GM18520 (cell line): ENCODE results near the gene KTN1.

Experiments used
- ATAC-seq: cut with Tn5 transposase; IDR thresholded peaks from one replicate; pipeline ENCODE4 v1.9.1; 2021; ENCODE audit not compliant: unreplicated experiment

KTN1 gene, protein sequence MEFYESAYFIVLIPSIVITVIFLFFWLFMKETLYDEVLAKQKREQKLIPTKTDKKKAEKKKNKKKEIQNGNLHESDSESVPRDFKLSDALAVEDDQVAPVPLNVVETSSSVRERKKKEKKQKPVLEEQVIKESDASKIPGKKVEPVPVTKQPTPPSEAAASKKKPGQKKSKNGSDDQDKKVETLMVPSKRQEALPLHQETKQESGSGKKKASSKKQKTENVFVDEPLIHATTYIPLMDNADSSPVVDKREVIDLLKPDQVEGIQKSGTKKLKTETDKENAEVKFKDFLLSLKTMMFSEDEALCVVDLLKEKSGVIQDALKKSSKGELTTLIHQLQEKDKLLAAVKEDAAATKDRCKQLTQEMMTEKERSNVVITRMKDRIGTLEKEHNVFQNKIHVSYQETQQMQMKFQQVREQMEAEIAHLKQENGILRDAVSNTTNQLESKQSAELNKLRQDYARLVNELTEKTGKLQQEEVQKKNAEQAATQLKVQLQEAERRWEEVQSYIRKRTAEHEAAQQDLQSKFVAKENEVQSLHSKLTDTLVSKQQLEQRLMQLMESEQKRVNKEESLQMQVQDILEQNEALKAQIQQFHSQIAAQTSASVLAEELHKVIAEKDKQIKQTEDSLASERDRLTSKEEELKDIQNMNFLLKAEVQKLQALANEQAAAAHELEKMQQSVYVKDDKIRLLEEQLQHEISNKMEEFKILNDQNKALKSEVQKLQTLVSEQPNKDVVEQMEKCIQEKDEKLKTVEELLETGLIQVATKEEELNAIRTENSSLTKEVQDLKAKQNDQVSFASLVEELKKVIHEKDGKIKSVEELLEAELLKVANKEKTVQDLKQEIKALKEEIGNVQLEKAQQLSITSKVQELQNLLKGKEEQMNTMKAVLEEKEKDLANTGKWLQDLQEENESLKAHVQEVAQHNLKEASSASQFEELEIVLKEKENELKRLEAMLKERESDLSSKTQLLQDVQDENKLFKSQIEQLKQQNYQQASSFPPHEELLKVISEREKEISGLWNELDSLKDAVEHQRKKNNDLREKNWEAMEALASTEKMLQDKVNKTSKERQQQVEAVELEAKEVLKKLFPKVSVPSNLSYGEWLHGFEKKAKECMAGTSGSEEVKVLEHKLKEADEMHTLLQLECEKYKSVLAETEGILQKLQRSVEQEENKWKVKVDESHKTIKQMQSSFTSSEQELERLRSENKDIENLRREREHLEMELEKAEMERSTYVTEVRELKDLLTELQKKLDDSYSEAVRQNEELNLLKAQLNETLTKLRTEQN (N-terminal part only)

DNA sequence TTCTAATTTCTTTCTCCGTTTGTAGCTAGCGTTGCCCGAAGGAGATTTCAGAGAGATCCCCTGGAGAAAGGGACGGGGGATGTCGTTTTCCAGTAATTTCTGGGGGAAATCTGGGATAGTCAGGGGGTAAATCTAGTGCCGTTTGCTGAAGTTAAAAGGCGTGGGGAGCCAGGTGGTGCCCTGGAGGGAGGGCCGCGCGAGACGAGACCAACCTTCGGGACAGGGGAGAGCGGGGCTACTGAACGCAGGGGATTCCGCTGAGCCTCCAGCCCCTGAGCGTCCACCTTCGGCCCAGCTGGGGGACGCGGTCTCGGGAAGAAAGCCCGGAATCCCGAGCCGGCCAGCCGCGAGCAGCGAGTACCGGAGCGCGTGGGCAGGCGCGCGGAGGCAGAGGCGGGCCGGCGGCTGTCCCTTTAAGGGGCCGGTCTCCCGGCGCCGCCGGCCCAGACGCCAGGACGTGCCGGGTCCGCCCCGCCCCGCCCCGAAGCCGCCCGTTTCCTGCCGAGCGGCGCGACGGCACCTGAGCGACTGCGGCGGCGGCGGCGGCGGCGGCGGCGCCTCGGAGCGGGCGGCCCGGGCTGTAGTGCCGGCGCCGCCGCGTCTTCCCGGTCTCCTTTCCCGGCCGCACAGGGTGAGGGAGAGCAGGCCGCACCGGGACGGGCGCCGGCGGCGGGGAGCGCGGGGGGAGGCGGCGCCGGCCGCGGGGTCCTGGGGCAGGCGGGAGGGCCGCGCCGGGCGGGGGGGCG is at the start of gene KTN1:
KTN1 (plus strand) TSS at position 484 of the 746 bp plus-strand sequence. CDS start 31,842 bp downstream, outside the sequence.
- peak; percentile 69 for ATAC-seq

DNA sequence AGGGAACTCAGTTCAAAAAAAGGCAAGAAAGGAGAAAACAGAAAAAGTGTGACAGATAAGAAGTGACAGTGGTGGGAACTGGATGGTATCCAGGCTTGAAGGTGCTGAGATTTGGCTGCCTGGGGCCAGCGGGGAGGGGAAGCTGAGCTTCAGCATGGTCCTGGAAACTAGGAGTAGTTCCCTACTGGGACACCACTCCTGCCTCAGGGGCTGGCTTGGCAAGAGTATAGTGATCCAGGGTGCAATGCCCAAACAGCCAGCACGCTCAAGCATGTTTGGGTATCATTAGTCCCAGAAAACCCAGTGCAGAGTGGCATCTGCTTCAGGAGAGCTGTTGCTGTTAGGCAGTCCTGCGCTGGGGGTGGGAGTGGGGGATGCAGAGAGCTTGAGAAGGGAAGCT is 49.5 kb upstream of the KTN1 start:
- ATAC-seq: no peak

DNA sequence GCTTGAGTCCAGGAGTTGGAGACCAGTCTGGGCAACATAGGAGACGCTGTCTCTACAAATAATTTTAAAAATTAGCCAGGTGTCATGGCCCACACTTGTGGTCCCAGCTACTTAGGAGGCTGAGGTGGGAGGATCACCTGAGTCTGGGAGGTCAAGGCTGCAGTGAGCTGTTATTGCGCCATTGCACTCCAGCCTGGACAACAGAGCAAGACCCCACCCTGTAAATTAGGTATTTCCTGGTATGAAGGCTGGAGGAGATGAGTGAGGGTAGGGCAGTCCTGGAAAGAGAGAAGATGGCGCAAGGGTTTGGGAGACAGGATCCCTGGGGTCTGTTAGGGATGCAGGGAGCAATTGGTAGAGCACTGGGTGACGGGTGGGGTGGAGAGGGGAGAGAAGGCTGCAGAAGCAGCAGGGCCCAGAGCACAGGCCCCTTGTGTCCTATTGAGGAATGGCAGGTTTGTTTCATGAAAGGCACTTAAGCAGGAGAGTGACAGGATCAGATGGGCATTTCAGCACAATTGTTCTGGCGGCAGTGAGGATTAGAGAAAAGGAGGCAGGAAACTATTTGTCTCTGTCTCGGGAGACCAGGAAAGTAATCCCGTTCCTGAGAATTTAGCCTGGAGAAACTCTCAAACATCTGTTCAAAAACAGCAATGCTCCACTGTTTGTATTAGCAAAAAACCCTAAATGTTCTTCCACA is 47.2 kb upstream of the KTN1 start:
- no peak for ATAC-seq

DNA sequence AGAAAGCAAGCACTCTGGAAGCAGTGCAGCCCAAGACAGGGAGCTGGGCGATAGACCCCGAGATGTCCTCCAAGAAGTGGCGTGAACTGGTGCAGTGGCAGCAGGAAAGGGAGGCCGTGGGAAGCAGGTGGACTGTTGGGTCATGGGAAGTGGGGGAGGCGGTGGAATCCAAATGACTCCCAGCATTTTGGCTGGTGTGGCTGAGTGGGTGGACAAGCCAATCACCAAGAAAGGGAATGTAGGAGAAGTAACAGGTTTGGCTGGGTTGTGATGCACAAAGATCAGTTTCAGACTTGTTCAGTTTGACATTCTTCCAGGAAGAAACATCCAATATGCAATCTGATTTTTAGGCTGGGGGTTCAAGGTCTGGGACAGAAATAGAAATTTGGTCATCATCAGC is 46.0 kb upstream of the KTN1 start:
- no peak for ATAC-seq

DNA sequence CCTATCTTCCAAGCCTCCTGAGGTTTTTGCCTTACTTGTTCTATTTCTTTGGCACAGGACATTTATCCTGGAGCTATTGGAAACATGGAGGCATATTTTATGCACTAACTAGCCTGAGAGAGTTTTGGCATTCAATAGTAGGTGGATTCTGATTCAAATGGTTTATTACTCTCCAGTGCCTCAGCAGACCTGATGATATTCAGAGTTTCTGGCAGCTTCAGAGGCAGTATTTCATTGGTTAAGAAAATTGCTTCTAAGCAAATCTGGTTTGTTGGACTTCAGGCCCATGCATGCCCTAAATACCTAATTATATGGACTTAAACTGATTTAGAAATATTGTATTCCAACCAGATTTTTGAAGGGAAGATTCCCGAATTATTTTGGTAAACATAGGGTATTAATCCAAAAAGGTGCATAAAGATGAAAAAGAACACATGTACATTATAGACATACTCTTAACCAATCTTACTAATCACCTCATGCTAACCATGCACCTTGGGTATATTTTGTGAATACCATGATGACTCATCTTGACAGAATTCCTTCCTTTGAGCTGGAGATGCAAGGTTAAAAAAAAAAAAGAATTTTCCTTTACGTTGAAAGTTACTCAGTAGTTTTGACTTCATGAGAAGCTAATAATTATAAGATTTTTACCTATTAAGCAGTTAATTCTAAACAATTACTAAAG is 44.3 kb upstream of the KTN1 start:
- no peak for ATAC-seq

DNA sequence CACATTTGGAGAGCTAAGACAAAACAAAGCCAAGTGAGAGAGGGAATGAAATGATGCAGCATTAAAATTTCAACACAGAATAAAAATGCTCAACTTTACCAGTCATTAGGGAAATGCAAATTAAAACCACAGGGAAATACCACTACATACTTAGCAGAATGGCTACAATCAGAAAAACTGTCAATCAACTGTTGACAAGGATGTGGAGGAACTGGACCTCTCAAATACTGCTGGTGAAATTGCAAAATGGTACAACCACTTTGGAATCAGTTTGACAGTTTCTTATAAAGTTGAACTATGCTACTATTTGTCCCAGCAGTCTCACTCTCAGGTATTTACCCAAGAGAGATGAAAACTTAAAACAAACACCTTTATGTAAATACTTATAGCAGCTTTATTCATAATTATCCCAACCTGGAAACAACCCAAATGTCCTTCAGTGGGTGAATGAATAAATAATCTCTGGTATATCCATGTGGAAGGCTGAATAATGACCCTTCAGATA is 43.8 kb upstream of the KTN1 start:
- ATAC-seq: no peak

DNA sequence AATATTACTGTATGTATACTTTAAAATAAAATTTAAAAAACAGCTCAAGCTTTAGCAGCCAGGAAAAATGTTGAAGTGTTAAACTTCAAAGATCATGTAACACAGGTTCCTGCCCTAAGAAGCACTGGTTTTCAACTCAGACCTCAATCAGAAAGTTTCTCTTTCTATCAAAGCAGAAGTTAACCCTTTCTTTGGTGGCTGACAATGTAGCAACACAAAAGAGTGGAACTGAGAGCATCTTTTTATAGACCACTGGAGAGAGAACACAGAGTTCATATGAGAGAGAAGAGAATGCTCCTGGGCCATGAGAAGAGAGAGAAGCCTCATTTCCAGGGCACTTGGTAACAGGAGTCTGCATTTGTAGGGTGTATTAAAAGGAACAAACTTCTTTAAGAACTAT is 42.2 kb upstream of the KTN1 start:
- ATAC-seq: no peak

DNA sequence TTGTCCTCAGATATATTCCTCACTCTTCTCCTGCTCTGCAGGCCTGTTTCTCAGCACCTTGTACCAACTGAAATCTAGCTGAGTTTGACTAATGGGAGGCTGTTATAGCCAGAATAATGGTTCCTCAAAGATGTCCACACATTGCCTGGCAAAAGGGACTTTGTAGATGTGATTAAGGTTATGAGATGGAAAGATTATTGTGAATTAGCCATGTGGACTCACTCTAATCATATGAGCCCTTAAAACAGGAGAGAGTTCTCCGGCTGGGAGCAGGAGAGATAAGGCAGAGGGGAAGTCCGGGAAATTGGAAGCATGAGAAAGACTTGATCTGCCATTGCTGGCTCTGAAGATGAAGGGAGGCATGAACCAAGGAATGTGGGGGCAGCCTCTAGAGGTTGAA is 40.0 kb upstream of the KTN1 start:
- ATAC-seq: no peak

DNA sequence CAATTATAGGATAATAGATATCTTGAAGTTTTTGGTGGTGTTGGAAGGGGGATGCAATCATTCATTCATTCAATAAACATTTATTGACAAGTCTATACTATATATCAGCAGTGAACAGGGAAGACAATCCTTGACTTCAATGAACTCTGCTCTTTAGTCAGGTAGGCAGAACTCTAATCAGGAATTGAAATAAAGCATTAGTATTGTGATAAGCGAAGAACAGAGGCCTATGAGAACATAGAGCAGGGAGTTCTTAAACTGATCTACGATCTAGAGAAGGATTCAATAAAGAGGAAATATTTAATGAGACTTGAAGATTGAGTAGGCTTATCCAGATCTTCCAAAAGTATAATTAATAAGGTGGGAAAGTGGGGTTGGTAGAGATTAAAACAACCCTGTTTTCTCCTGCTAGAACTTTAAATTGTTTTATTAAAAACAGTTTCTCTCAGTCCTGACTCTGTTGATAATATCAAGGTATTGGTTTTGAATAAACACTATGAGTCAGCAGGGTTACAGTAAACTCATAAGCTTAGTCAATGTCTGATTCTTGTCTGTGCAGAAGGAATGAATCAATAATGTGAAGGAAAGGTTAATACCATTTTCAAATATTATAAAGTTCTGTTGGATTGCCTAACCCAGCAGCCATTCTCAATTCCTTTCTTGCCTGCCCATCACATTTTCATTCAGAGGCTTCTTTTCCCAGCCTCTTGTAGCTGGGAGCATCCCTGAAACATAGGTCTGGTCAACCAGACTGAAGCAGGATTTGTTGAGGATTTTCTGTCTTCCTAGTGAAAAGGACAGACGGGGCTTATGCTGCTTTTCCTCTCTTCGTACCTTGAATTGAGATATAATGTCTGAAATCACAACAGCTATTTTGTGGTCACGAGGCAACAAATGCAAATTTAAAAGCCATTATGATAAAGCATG is 38.9 kb upstream of the KTN1 start:
- no peak for ATAC-seq

DNA sequence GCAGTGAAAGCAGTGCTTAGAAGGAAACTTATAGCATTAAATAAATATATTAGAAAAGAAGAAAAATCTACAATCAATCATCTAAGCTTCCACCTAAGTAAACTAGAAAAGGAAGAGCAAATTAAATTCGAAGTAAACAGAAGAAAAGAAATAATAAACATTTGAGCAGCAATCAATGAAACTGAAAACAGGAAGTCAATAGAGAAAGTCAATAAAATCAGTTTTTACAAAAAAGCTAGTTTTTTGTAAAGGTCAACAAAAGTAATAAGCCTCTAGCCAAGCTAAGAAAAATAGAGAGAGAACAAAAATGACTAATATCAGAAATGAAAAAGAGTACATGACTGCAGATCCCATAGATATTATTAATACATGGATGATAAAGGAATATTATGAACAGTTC is 34.2 kb upstream of the KTN1 start:
- no peak for ATAC-seq

DNA sequence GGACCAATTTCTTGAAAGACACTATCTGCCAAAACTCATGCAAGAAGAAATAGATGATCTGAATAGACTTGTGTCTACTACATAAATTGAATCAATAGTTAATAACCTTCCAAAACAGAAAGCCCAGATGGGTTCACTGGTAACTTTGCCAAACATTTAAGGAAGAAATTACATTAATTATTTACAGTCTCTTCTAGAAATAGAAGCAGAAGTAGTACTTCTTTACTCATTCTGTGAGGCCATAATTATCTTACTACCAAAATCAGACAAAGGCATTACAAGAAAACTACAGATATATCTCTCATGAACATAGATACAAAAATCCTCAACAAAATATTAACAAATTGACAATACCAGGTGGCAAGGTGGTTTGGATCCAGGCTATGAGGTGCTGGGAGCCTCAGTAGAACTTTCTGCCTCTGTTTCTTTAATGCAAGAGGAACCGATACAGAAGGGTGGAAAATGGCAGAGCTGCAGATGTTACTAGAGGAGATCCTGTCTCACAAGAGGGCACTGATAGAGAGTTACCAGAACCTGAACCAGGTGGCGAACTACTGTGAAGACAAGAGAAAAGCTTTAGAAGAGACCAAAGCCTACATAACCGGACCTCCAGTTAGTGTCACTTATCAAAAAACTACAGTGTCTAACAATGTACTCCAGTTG is 33.7 kb upstream of the KTN1 start:
- no peak for ATAC-seq

DNA sequence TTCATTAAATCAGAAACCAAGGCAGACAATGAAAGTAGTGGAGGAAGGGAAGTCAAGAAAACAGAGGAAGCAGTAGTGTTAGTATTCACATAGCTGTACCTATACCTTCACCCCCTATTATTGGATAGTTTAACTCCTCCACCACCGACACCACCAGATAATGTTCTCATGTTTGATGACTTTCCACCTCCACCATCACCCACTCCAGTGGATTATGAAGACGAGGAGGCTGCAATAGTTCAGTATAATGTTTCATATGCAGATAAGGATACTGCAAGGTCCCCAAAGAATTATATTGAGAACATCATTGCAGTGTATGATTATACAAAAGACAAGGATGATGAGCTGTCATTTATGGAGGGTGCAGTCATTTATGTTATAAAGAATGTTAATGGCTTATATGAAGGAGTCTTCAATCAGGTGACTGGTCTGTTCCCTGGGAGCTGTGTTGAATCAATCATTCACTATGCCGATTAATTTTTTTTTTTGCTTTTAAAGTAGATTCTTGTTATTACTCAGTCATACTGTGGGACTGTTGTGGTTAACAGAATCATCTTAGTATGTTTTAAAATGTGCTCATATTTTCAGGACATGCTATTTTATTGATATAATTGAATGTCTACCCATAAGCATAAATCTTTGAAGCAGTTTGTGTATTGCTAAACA is 32.2 kb upstream of the KTN1 start:
- ATAC-seq: no peak

DNA sequence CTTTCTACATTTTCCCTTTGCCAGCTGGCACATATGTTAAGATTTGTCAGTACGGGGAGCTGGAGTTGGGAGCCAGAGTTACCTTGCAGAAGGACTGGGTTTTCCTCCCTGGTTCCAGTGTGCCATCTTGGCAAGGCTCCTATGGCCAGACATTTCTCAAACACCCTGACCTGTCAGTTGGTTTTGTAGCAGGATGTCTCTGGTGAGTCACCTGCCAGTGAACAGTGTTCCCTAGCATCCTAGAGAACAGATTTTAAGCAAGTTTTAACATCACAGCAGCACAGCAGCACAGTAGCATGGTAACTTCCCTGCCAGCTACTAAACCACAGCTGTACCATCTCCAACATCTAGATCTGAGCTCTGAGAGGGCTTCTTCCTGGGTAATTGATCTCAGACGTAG is 26.2 kb upstream of the KTN1 start:
- no peak for ATAC-seq

DNA sequence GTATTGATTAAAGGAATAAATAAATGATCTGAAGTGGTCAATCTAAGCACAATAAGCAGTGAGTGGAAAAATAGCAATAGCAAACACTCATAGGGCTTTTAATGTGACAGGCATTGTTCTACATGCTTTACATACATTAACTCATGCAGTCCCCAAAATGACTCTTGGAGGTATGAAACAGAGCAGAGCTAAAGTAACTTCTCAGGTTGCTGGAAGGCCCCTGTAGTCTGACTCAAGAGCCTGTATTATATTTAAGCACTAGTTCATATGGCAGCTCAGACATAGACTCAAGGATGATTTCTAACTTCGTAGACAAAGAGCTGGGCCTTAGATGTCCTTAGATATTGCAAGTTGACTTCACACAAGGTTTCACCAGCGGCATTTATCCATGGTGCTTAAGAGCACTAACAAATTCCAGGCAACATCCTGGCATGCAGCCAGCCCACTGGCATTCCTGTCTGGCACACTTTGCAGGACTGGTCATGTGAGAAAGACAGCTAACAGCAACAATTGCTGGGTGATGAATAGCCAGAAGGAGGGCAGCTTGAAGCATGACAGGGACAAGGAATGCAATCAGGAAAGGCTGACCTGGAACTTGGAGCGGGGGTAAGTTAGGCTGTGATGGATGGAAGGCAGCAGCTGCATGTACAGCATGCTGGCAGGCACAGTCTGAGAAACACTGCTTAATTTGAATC is 22.9 kb upstream of the KTN1 start:
- no peak for ATAC-seq

DNA sequence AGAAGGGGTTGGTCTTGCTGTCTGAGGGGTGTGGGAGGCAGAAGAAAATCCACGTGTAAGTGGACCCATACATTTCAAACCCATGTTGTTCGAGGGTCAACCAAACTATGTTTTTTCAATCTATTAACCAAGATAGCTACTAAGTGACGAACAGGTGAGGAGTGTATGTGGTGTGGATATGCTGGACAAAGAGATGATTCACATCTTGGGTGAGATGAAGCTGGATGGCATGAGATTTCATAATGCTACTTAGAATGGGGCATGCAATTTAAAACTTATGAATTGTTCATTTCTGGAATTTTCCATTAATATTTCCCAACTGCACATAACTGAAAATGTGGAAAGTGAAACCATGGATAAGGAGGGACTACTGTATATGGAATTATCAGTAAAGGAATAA is 17.9 kb upstream of the KTN1 start:
- ATAC-seq: no peak

DNA sequence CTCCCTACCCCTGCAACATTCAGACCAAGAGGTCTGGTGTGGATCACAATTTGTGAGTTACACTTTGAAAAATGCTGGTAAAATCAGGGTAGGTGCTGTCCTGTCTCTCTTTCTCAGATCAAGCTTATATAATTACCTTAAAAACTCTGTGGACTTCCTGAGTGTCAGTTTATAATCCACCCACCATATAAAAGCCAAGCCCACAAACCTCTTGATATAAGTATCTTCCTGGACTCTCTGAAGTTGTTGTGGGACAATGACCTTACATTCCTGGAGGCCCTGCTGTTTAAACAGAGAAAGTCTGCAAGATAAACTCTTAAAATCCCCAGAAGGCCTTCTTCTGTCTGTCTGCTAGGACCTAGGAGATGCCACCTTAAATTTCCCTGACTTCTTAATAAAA is 11.4 kb upstream of the KTN1 start:
- no peak for ATAC-seq
